GM19035 (cell line): ENCODE measurements around the gene DCTN3.

Experiments used
- ATAC-seq: cut with Tn5 transposase; IDR thresholded peaks from one replicate; pipeline ENCODE4 v1.9.1; 2021; ENCODE audit not compliant: unreplicated experiment

DCTN3 gene

DNA sequence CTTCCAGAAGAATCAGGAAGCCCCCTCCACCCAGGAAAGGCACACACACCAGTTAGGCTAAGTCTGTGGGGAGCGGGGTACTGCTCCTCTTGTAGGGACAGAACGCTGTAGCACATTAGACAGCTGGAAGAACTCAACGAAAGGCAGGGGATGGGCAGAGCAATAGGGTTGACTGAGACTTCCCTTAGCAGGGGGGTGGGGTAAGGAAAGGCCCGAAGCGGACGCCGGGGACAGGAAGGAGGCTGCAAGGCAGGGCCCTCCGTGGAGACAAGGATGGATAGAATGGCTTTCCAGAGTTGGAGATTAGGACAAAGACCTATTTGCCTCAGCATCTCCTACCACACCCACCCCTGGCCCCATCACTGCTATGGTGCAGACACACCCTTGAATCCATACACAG lies 45.1 kb downstream of the DCTN3 start:
- ATAC-seq = no peak

DNA sequence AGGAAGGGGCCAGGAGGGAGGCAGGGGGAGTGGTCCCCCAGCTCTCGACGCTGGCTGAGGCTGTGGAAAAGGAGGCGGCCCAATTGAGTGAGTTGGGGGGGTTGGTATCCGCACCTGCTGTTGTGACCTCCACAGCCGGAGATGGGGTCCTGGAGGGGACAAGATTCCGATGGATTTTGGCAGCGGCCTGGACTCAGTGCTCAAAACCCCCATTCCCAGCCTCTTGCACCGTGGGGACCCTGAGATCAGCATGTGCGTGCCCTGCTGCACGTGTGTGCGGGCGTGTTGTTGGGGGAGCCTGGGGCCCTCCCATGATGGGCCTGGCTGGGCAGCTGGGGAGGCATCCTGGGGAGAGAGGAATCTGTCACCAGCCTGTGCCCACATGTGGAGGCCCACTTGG lies 45.7 kb downstream of the DCTN3 start:
- ATAC-seq = no peak

DNA sequence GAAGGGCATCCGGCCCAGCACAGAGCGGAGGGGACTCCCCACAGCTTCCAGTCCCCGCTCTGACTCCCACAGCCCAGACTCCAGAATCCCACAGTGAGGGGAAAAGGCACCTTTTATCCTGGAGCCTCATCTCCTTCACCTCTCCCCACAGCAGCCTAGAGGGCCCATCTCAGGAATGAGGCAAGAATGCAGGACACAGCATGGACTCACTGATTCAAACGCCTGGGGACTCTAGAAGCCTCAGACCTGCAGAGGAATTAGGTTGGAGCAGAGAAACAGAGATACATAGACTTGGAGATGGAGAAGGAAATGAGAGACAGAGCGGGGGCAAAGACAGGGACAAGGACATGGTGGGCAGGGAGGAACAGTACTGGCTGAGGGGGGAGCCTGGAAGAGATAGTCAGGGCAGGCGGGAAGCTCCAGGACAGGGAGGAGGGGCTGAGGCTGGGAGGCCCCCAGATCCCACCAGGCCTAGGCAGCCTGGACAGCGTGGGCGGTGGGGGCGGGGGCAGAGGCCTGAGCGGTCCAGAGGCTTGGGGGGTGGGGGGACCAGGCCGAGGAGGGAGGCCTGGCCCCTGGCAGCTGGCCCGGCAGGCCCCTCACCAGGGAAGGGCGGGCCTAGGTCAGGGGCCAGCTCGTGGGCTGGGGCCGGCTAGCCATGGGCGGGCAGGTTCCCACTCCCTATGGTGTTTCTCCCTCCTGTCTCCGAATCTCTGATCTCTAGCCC lies 46.5 kb downstream of the DCTN3 start:
- no peak for ATAC-seq

DNA sequence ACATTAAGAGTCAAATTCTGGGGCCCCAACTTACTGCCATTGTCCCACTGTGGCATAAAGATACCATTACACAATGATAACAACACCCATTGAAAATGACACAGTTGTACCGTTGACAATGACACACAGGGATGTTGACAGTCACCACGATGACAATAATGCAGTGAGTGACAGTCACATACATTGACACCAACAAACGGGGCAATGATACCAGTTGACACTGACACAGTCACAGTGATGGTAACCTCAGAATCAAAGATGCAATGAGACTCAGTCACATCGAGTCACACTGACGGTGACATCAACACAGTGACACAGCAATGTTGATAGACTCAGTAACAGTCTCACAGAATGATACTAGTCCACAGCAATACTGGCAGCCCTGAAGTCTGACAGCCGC lies 47.7 kb downstream of the DCTN3 start:
- no peak for ATAC-seq

DNA sequence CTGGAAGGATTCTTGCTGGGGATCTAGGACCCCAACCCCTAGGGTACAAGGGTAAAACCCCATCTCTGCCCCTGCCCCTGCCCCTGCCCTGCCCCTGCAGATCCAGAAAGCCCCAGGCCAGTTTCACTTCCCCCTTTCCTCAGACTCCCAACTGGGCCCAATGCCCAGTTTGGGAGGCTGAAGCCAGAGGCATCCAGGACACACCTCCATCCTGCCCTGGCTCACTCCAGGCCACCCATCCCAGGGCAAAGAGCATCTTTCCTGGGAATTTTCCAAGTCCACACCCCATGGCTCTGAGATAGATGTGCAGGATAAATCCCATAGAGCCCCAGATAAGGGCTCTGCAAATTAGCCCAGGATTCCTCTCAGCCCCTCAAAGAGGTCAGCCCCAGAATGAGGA lies 48.2 kb downstream of the DCTN3 start:
- no peak for ATAC-seq

DNA sequence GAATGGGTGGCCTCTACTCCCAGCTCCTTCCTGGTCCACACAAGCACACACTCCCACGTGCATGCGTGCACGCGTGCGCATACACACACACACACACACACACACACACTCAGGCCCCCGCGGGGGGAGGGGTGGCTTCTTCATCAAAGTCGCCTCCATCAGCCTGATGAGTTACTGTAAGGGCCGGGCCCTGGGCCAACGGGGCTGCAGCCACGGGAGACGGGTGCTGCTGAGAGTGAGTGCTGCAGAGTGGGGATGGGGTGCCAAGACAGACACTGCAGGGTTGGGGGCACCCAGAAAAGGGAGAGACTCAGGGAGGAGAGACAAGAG lies 48.8 kb downstream of the DCTN3 start:
- ATAC-seq = no peak

DNA sequence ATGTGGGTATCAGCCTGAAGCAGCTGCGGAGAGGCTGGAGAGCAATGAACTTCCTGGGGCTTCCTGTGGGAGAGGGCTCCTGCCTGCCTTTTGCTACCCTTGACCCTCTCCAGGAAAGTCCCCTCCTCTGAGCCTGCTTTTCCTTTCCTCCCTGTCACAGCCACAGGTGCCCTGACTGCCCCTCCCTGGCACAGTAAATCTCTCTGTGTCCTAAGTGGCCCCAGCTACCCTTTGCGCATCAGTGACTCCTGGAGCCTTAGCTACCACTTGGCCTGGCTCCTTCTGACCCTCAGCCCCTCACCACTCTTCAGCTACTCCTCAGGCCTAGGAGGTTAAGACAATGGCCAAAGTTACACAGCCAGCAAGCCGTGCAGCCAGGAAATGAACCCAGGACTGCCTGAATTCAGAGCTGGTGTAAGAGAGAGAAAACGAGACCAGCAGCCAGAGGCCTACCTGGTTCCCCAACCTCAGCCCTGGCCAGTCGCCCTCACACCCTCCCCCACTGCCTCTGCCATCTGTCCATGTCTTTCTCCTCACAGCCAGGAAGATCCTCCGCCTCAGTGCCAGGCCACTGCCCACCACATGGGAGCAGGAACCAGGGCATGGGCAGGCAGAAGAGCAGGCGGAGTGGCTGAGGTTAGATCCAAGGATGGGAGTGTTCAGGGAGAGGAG lies 49.4 kb downstream of the DCTN3 start:
- ATAC-seq = no peak

DNA sequence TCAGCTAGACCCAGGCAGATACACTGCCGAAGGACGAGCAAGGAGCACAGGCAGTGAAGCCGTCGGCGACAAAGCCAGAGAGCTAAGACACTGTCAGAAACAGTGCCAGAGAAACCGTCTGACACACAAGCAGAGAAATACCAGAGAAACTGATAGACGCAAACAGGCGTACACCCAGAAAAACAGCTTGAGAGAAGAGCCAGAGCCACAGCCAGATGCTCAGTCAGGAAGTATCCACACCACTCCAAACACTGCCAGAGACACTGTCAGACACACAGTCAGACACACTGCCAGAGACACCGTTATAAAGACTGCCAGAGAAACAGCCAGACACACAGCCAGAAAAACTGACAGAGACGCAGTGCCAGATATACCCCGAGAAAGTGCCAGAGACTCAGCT lies 49.9 kb downstream of the DCTN3 start:
- no peak for ATAC-seq

DNA sequence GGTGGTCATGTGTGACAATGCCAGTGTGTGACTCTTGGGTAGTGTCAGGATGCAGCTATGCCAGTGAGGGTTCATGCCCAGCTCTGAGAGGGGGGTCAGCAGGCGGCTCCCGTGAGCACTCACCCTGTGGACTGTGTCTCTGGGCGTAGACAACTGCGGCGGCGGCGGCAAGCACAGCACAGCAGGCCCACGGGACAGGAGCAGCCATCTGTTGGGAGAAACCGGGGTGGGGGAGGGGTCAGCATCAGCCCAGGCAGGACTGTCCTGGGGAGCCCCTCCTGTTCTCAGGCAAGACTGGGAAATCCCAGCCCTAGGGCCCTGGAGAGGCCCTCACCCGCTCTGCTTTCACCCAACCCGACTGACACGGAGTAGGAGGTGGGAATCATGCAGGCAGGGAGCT lies 51.5 kb downstream of the DCTN3 start:
- no peak for ATAC-seq

DNA sequence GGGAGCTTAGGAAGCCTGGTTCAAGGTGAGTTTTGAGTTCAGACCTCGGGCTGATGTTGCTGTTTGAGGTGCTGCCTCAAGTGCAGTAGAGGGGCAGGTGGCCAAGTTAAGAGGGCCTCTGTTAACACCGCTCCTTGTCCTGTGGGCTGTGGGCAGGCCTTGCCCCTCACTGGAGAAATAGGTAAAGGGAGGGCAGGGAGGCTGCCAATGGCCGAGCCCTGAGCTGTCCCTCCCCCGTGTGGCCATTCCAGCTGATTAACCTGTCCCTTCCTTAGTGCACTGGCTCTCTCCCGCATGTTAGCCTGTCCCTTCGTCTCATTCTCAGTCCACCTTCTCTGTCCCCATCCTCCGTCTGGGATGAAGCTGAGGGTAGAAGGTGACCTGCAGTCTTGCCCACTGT lies 52.2 kb downstream of the DCTN3 start:
- ATAC-seq = no peak

DNA sequence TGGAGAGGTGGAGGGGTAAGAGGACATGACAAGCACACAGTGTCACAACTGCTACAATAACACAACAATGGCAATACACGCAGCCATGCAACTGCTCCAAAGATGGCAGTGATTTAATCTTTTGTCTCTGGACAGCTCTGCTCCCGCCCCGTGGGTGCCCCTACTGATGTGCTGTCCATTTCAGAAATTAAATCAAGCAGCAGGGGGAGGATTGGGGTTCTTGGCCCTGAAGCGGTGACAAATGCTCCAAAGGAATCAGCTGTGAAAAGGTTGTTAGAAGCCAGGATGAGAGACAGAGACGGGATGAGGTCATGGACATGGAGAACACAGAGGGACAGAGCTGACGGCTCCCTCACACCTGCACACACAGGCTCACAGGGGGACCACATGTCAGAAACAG lies 53.3 kb downstream of the DCTN3 start:
- ATAC-seq = no peak

DNA sequence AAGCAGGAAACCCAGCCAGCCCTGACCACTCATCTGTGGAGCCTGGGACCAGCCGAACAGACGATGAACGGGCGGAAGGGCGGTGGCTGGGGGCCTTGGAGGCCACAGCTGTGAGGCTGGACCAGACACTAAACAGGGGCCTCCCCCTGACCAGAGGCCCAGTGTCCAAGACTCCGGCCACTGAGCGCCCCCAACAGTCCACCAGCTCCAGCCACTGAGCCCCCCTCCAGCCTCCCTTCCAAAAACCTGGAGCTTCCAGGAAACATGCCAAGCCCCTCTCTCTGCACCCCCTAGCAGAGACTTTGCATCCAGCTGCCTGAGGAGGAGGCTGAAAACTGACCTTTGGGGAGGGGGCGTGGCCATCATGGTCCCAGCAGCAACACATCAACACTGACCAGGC lies 54.0 kb downstream of the DCTN3 start:
- no peak for ATAC-seq

DNA sequence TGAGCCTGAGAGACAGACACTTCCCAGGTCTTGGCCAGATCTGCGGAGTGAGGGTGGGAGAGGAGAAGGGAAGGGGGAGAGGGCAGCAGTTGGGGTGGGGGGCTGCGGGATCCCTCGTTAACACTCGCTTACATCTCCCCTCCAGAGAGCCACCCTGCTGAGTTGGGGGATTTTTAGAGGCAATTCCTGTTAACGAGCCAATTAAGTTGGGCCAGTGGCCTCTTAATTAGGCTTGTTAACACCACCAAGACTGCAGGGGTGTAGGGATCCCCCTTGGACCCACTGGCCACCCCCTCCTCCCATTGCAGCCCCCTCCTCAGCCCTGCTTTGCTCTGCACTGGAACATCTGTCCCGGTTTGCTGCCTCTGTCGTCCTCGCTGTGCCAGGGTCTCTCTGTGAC lies 54.4 kb downstream of the DCTN3 start:
- ATAC-seq = no peak

DNA sequence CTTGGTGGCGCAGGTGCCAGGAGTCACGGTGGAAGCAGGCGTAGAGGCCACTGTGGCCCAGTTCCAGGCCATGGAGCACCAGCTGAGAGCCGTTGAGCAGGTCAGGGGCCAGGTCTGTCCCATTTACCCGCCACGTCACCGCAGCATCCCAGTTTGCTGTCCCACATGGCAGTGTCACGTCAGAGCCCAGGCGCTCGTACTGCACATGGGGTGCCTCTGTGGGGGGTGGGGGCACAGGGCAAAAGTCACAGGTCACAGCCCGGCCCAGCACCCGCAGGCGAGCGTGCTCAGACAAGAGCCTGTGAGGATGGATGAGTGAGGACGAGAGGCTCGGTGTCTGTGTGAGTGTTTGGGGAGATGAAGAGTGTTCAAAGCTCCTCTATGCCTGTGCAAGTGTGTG lies 55.7 kb downstream of the DCTN3 start:
- no peak for ATAC-seq
